Measurements from ENCODE around the gene SPON1.

Gene SPON1

GRCh38 chr11:14242187-14242586, 279.7 kb downstream of the SPON1 start:
- H2AFZ ChIP-seq (ENCODE audit: low read length), result no peak overlapping the region
- H3K36me3 ChIP-seq (ENCODE audit: insufficient read depth, low read length), result no peaks in the 10 kb centered on the region
- H3K9ac ChIP-seq (ENCODE audit: low read depth, low read length, poor library complexity, severe bottlenecking), result no peak overlapping the region
- H3K4me3 ChIP-seq (ENCODE audit: low read length, poor library complexity, severe bottlenecking), result no peak overlapping the region
- H3K27me3 ChIP-seq (ENCODE audit: insufficient read depth, low read length, poor library complexity, severe bottlenecking), result no peaks in the 10 kb centered on the region
- H3K9me2 ChIP-seq (replicated peaks; ENCODE audit: low read depth, low read length), result no peaks in the 10 kb centered on the region
- H3K4me2 ChIP-seq (ENCODE audit: low read depth, low read length, poor library complexity, severe bottlenecking), result no peak overlapping the region
- no peaks in the 10 kb centered on the region for H4K20me1 ChIP-seq (ENCODE audit: insufficient read depth, low read length, poor library complexity, severe bottlenecking)
- H3K79me2 ChIP-seq (ENCODE audit: insufficient read depth, low read length), result no peaks in the 10 kb centered on the region
- no peaks in the 10 kb centered on the region for H3F3A ChIP-seq (ENCODE audit: low read depth)
- TF ChIP-seq, protein P1, sequence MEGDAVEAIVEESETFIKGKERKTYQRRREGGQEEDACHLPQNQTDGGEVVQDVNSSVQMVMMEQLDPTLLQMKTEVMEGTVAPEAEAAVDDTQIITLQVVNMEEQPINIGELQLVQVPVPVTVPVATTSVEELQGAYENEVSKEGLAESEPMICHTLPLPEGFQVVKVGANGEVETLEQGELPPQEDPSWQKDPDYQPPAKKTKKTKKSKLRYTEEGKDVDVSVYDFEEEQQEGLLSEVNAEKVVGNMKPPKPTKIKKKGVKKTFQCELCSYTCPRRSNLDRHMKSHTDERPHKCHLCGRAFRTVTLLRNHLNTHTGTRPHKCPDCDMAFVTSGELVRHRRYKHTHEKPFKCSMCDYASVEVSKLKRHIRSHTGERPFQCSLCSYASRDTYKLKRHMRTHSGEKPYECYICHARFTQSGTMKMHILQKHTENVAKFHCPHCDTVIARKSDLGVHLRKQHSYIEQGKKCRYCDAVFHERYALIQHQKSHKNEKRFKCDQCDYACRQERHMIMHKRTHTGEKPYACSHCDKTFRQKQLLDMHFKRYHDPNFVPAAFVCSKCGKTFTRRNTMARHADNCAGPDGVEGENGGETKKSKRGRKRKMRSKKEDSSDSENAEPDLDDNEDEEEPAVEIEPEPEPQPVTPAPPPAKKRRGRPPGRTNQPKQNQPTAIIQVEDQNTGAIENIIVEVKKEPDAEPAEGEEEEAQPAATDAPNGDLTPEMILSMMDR (conservative IDR thresholded peaks at IDR 0.05; ENCODE audit: low read length), result no peak
- TF ChIP-seq EZH2phosphoT487 (IDR thresholded peaks at IDR 0.05; ENCODE audit: borderline replicate concordance), result no peak
- no peaks in the 10 kb centered on the region for H3K4me1 ChIP-seq (ENCODE audit: insufficient read depth, low read length, poor library complexity, severe bottlenecking)
- H3K9me3 ChIP-seq (ENCODE audit: insufficient read depth, low read depth, low read length), result no peaks in the 10 kb centered on the region

- Histone ChIP-seq H3K4me1 (ENCODE audit: insufficient read depth, low read length, poor library complexity, severe bottlenecking) (no peaks in the 10 kb centered on the region), H3K4me3 (ENCODE audit: low read length, poor library complexity, severe bottlenecking) (no peak overlapping the region), H3K36me3 (ENCODE audit: insufficient read depth, low read length) (no peaks in the 10 kb centered on the region), H3K9me2 (replicated peaks; ENCODE audit: low read depth, low read length) (no peaks in the 10 kb centered on the region), H3K9me3 (ENCODE audit: insufficient read depth, low read depth, low read length) (no peaks in the 10 kb centered on the region), H2AFZ (ENCODE audit: low read length) (no peak overlapping the region), H3K79me2 (ENCODE audit: insufficient read depth, low read length) (no peaks in the 10 kb centered on the region), H3K9ac (ENCODE audit: low read depth, low read length, poor library complexity, severe bottlenecking) (no peak overlapping the region), H3K27me3 (ENCODE audit: insufficient read depth, low read length, poor library complexity, severe bottlenecking) (no peaks in the 10 kb centered on the region), H3F3A (ENCODE audit: low read depth) (no peaks in the 10 kb centered on the region), H4K20me1 (ENCODE audit: insufficient read depth, low read length, poor library complexity, severe bottlenecking) (no peaks in the 10 kb centered on the region), H3K4me2 (ENCODE audit: low read depth, low read length, poor library complexity, severe bottlenecking) (no peak overlapping the region)
- TF ChIP-seq, protein P1 (conservative IDR thresholded peaks at IDR 0.05; ENCODE audit: low read length), result no peak
- no peak for TF ChIP-seq EZH2phosphoT487 (IDR thresholded peaks at IDR 0.05; ENCODE audit: borderline replicate concordance)
Observed at GRCh38 chr11:14242733-14243132, 280.2 kb downstream of the SPON1 start.

GRCh38 chr11:14244926-14245325, 282.4 kb downstream of the SPON1 start:
- H2AFZ ChIP-seq (ENCODE audit: low read length), result no peak overlapping the region

More at GRCh38 chr11:14244926-14245325, 282.4 kb downstream of the SPON1 start:
- no peaks in the 10 kb centered on the region for H4K20me1 ChIP-seq (ENCODE audit: insufficient read depth, low read length, poor library complexity, severe bottlenecking)
- no peaks in the 10 kb centered on the region for H3K79me2 ChIP-seq (ENCODE audit: insufficient read depth, low read length)
- peaks cover 7% of the 10 kb centered on the region for H3K4me1 ChIP-seq (ENCODE audit: insufficient read depth, low read length, poor library complexity, severe bottlenecking)
- no peak overlapping the region for H3K4me2 ChIP-seq (ENCODE audit: low read depth, low read length, poor library complexity, severe bottlenecking)
- no peaks in the 10 kb centered on the region for H3K9me2 ChIP-seq (replicated peaks; ENCODE audit: low read depth, low read length)
- H3K4me3 ChIP-seq (ENCODE audit: low read length, poor library complexity, severe bottlenecking), result no peak overlapping the region
- H3K27me3 ChIP-seq (ENCODE audit: insufficient read depth, low read length, poor library complexity, severe bottlenecking), result no peaks in the 10 kb centered on the region
- H3K9me3 ChIP-seq (ENCODE audit: insufficient read depth, low read depth, low read length), result no peaks in the 10 kb centered on the region
- no peak for TF ChIP-seq EZH2phosphoT487 (IDR thresholded peaks at IDR 0.05; ENCODE audit: borderline replicate concordance)
- TF ChIP-seq, protein P1 (conservative IDR thresholded peaks at IDR 0.05; ENCODE audit: low read length), result no peak
- no peaks in the 10 kb centered on the region for H3K36me3 ChIP-seq (ENCODE audit: insufficient read depth, low read length)
- H3F3A ChIP-seq (ENCODE audit: low read depth), result no peaks in the 10 kb centered on the region
- H3K9ac ChIP-seq (ENCODE audit: low read depth, low read length, poor library complexity, severe bottlenecking), result no peak overlapping the region

Measured in Loucy (cell line).